CD14-positive monocyte (primary cell): Measurements from ENCODE around the gene ADORA2B. TPM values are rescaled to one million over a fixed set of nuclear protein-coding genes. Genes with fewer than 3 reads are reported as not detected.

ENCODE experiments used
- DNase-seq, 3 donors: peaks; one replicate each; pipeline ENCODE4 v3.0.0-alpha.2; 2011 to 2022
- H2AFZ ChIP-seq: 2 replicates; pipeline ENCODE4 v1.6.0; 2012; ENCODE audit warnings: mild to moderate bottlenecking, low read depth, low read length, inconsistent platforms; ENCODE audit not compliant: insufficient read depth, poor library complexity, severe bottlenecking
- H3K27ac ChIP-seq, 2 donors: 1 replicate in 1 of 2; 2 replicates in 1 of 2; pipeline ENCODE4 v1.5.1; 2012 to 2013; ENCODE audit warnings: low read length in 2 of 2, control low read depth in 1 of 2, inconsistent platforms in 1 of 2, low read depth in 1 of 2, mild to moderate bottlenecking in 1 of 2
- H3K27me3 ChIP-seq, 2 donors: one replicate each; pipeline versions ENCODE4 v1.6.0 to v1.6.1; 2011 to 2013; ENCODE audit warnings: low read length in 2 of 2; ENCODE audit not compliant: control insufficient read depth in 2 of 2, insufficient read depth in 2 of 2
- H3K36me3 ChIP-seq, 2 donors: replicated peaks in 1 of 2; 1 replicate in 1 of 2; 2 replicates in 1 of 2; pipeline versions ENCODE4 v1.5.1 to v1.6.1; 2012 to 2013; ENCODE audit warnings: low read length in 2 of 2, control low read depth in 1 of 2, inconsistent platforms in 1 of 2, mild to moderate bottlenecking in 1 of 2; ENCODE audit not compliant: insufficient read depth in 2 of 2, control insufficient read depth in 1 of 2
- H3K4me1 ChIP-seq, 2 donors: 1 replicate in 1 of 2; 2 replicates in 1 of 2; pipeline versions ENCODE4 v1.5.1 to v1.6.1; 2012 to 2013; ENCODE audit warnings: low read length in 2 of 2, control low read depth in 1 of 2, inconsistent platforms in 1 of 2, mild to moderate bottlenecking in 1 of 2, moderate library complexity in 1 of 2; ENCODE audit not compliant: insufficient read depth in 2 of 2, control insufficient read depth in 1 of 2
- H3K4me2 ChIP-seq: replicated peaks from 2 replicates; pipeline ENCODE3; 2012; ENCODE audit warnings: low read length, moderate library complexity, mild to moderate bottlenecking; ENCODE audit not compliant: poor library complexity, severe bottlenecking; ENCODE audit errors: extremely low read depth
- H3K4me3 ChIP-seq, 3 experiments: fragments of 200-600 bp in 1 of 3; sonication (generic) in 1 of 3; replicated peaks in 1 of 3; 1 replicate in 2 of 3; 2 replicates in 1 of 3; pipeline ENCODE4 v1.5.1; 2011 to 2013; ENCODE audit warnings: low read length in 3 of 3, mild to moderate bottlenecking in 3 of 3, control low read depth in 2 of 3, low read depth in 2 of 3, inconsistent platforms in 1 of 3, moderate library complexity in 1 of 3
- H3K79me2 ChIP-seq: 2 replicates; pipeline ENCODE4 v1.6.0; 2012; ENCODE audit warnings: mild to moderate bottlenecking, control low read depth, inconsistent platforms, low read length, moderate library complexity; ENCODE audit not compliant: insufficient read depth
- H3K9ac ChIP-seq: 2 replicates; pipeline ENCODE4 v1.6.0; 2017; ENCODE audit warnings: low read length, mild to moderate bottlenecking; ENCODE audit not compliant: insufficient read depth, poor library complexity, severe bottlenecking
- H3K9me3 ChIP-seq, 2 donors: replicated peaks in 1 of 2; 1 replicate in 1 of 2; 2 replicates in 1 of 2; pipeline versions ENCODE4 v1.5.1 to v1.6.1; 2012 to 2013; ENCODE audit warnings: low read length in 2 of 2, control low read depth in 1 of 2; ENCODE audit not compliant: control insufficient read depth in 1 of 2, insufficient read depth in 1 of 2
- H4K20me1 ChIP-seq: 2 replicates; pipeline ENCODE4 v1.6.0; 2012; ENCODE audit warnings: mild to moderate bottlenecking, low read length, control low read depth, moderate library complexity; ENCODE audit not compliant: insufficient read depth
- H3K27ac Mint-ChIP-seq, 7 donors: one replicate each; pipeline ENCODE4 v1.8.0; 2020; ENCODE audit warnings: mild to moderate bottlenecking in 7 of 7, mixed read lengths in 7 of 7, moderate library complexity in 6 of 7, inconsistent platforms in 2 of 7
- H3K27me3 Mint-ChIP-seq, 3 donors: one replicate each; pipeline ENCODE4 v1.8.0; 2021 to 2022; ENCODE audit warnings: low read depth in 3 of 3, mild to moderate bottlenecking in 3 of 3, mixed read lengths in 3 of 3, moderate library complexity in 3 of 3, inconsistent platforms in 1 of 3
- H3K36me3 Mint-ChIP-seq, 2 donors: one replicate each; pipeline ENCODE4 v1.8.0; 2020; ENCODE audit warnings: mixed read lengths in 2 of 2, inconsistent platforms in 1 of 2, mild to moderate bottlenecking in 1 of 2
- H3K4me1 Mint-ChIP-seq: one replicate; pipeline ENCODE4 v1.8.0; 2020; ENCODE audit warnings: mild to moderate bottlenecking, mixed read lengths
- H3K4me3 Mint-ChIP-seq, 2 donors: one replicate each; pipeline ENCODE4 v1.8.0; 2020; ENCODE audit warnings: mild to moderate bottlenecking in 2 of 2, mixed read lengths in 2 of 2, moderate library complexity in 1 of 2
- H3K9me3 Mint-ChIP-seq, 7 donors: one replicate each; pipeline ENCODE4 v1.8.0; 2020 to 2022; ENCODE audit warnings: mixed read lengths in 7 of 7, mild to moderate bottlenecking in 6 of 7, moderate library complexity in 6 of 7, inconsistent platforms in 2 of 7
- WGBS: methylation state at CpG from one replicate; pipeline ENCODE4 v1.1.5; 2013; ENCODE audit warnings: missing lambda C conversion rate; ENCODE audit not compliant: insufficient coverage; 5-methylcytosine and 5-hydroxymethylcytosine counted together
- intact Hi-C, 2 donors: fragments of 100-400 bp; cut with micrococcal nuclease; formaldehyde crosslinking; loops; one replicate each; pipeline versions ENCODE4 v1.15.0 to v1.15.1; 2023
- polyA plus RNA-seq, 3 donors: library from polyadenylated mRNA; depleted of rRNA in 1 of 3; unstranded in 2 of 3; stranded (reverse) in 1 of 3; fragments of 300-500 nt in 2 of 3; fragments of >200 nt in 1 of 3; fragmentation: Illumina TruSeq in 2 of 3; gene quantifications; 1 replicate in 2 of 3; 2 replicates in 1 of 3; pipeline ENCODE4 v1.2.3, GENCODE V29; 2012 to 2021
- TF ChIP-seq, protein P1 (sequence below): fragments of 200-600 bp; IDR thresholded peaks from one replicate; pipeline ENCODE4 v1.8.0; 2022; ENCODE audit warnings: antibody characterized with exemption, mild to moderate bottlenecking

The ADORA2B gene
- polyA plus RNA-seq, 3 donors: 2.0 to 6.4 (median 4.4) TPM

GRCh38 chr17:15966879-15967248 is 21.9 kb downstream of the ADORA2B start:
- Histone ChIP-seq H2AFZ (peak overlapping the region; percentile 78), H3K9ac (peak overlapping the region; percentile 59), H3K36me3 (peaks cover 0 to 7% of the 10 kb centered on the region in 2 donors), H3K9me3 (no peaks in the 10 kb centered on the region), H3K4me2 (peak overlapping the region; percentile 73), H3K27ac (peak overlapping the region; percentile 86 to 88), H4K20me1 (no peaks in the 10 kb centered on the region), H3K4me3 (peak overlapping the region in 2 of 3 experiments; percentile 8 to 64), H3K27me3 (no peaks in the 10 kb centered on the region), H3K79me2 (peaks cover 12% of the 10 kb centered on the region), H3K4me1 (peaks cover 37 to 50% of the 10 kb centered on the region in 2 donors)
- DNase-seq: peak in 1 of 3 donors; percentile 19
- Mint-ChIP-seq H3K4me3 (peak overlapping the region; percentile 64 to 91), H3K27ac (peak overlapping the region; percentile 87 to 97 (median 93)), H3K4me1 (peaks cover 48% of the 10 kb centered on the region), H3K9me3 (no peaks in the 10 kb centered on the region), H3K36me3 (peaks cover 8 to 13% of the 10 kb centered on the region in 2 donors), H3K27me3 (peaks cover 0 to 5% (median 0%) of the 10 kb centered on the region in 3 donors)
- intact Hi-C loops: no loop called here
- TF ChIP-seq, protein P1, sequence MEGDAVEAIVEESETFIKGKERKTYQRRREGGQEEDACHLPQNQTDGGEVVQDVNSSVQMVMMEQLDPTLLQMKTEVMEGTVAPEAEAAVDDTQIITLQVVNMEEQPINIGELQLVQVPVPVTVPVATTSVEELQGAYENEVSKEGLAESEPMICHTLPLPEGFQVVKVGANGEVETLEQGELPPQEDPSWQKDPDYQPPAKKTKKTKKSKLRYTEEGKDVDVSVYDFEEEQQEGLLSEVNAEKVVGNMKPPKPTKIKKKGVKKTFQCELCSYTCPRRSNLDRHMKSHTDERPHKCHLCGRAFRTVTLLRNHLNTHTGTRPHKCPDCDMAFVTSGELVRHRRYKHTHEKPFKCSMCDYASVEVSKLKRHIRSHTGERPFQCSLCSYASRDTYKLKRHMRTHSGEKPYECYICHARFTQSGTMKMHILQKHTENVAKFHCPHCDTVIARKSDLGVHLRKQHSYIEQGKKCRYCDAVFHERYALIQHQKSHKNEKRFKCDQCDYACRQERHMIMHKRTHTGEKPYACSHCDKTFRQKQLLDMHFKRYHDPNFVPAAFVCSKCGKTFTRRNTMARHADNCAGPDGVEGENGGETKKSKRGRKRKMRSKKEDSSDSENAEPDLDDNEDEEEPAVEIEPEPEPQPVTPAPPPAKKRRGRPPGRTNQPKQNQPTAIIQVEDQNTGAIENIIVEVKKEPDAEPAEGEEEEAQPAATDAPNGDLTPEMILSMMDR: no peak
- WGBS: 30% methylated on average over 11 of the region's 11 CpGs

GRCh38 chr17:15967706-15968399 is 22.9 kb downstream of the ADORA2B start:
- Mint-ChIP-seq H3K27me3 (peaks cover 0 to 5% (median 0%) of the 10 kb centered on the region in 3 donors), H3K4me1 (peaks cover 53% of the 10 kb centered on the region), H3K27ac (peak overlapping the region in 4 of 7 donors; percentile 61 to 97 (median 90)), H3K9me3 (no peaks in the 10 kb centered on the region), H3K4me3 (no peak overlapping the region), H3K36me3 (peaks cover 8 to 17% of the 10 kb centered on the region in 2 donors)
- Histone ChIP-seq H4K20me1 (no peaks in the 10 kb centered on the region), H2AFZ (no peak overlapping the region), H3K27me3 (no peaks in the 10 kb centered on the region), H3K36me3 (peaks cover 0 to 7% of the 10 kb centered on the region in 2 donors), H3K4me3 (no peak overlapping the region), H3K4me1 (peaks cover 38 to 50% of the 10 kb centered on the region in 2 donors), H3K4me2 (no peak overlapping the region), H3K79me2 (peaks cover 12% of the 10 kb centered on the region), H3K9me3 (no peaks in the 10 kb centered on the region), H3K9ac (no peak overlapping the region), H3K27ac (peak overlapping the region in 1 of 2 donors; percentile 88)
- WGBS: 94% methylated on average over 7 of the region's 11 CpGs
- DNase-seq: peak in 1 of 3 donors; percentile 26
- intact Hi-C loops: no loop called here
- TF ChIP-seq, protein P1: no peak
